Kidney glomerular epithelial cell (primary cell): ENCODE measurements around the gene CNIH3.
A peak's percentile ranks its signal among the peaks of the same experiment; 100 is the strongest.
"Not testable (repeated sequence)": the region's sequence is repeated elsewhere in the genome, so short reads cannot be mapped to it uniquely, and the experiment has no call there.

ENCODE experiments used
- DNase-seq: peaks from one replicate; lab custom pipeline; 2025; lab: John Stamatoyannopoulos, UW

The CNIH3 gene

GRCh38 chr1:224615861-224616755, at the start of gene CNIH3:
TSS of gene CNIH3 (plus strand) at chr1:224616317. CDS start at chr1:224617175, 858 bp downstream.
- peak; percentile 31 for DNase-seq

- DNase-seq = not testable (repeated sequence)
Measured at GRCh38 chr1:224566492-224566891, 49.6 kb upstream of the CNIH3 start.

- no peak for DNase-seq
Measured at GRCh38 chr1:224569276-224569675, 46.8 kb upstream of the CNIH3 start.

GRCh38 chr1:224571975-224572374, 44.1 kb upstream of the CNIH3 start:
- not testable (repeated sequence) for DNase-seq

- no peak for DNase-seq
Measured at GRCh38 chr1:224579526-224579925, 36.6 kb upstream of the CNIH3 start.

GRCh38 chr1:224580006-224580405, 36.1 kb upstream of the CNIH3 start:
- DNase-seq = no peak

- DNase-seq = no peak
Measured at GRCh38 chr1:224582041-224582440, 34.1 kb upstream of the CNIH3 start.

- DNase-seq = no peak
Measured at GRCh38 chr1:224583774-224584173, 32.3 kb upstream of the CNIH3 start.

GRCh38 chr1:224585051-224585450, 31.1 kb upstream of the CNIH3 start:
- no peak for DNase-seq

GRCh38 chr1:224587051-224587450, 29.1 kb upstream of the CNIH3 start:
- DNase-seq = no peak

GRCh38 chr1:224588515-224588914, 27.6 kb upstream of the CNIH3 start:
- no peak for DNase-seq

- DNase-seq = no peak
Measured at GRCh38 chr1:224589006-224589405, 27.1 kb upstream of the CNIH3 start.

- no peak for DNase-seq
Measured at GRCh38 chr1:224591326-224591725, 24.8 kb upstream of the CNIH3 start.

- DNase-seq = peak; percentile 87
Measured at GRCh38 chr1:224592636-224593582, 23.2 kb upstream of the CNIH3 start.

- no peak for DNase-seq
Measured at GRCh38 chr1:224594360-224594759, 21.8 kb upstream of the CNIH3 start.

GRCh38 chr1:224594851-224595250, 21.3 kb upstream of the CNIH3 start:
- no peak for DNase-seq

GRCh38 chr1:224605482-224606181, 10.5 kb upstream of the CNIH3 start:
- no peak for DNase-seq

GRCh38 chr1:224607188-224608148, 8.6 kb upstream of the CNIH3 start:
- DNase-seq = no peak

GRCh38 chr1:224609333-224609732, 6.8 kb upstream of the CNIH3 start:
- DNase-seq = no peak

GRCh38 chr1:224612246-224612645, 3.9 kb upstream of the CNIH3 start:
- no peak for DNase-seq

GRCh38 chr1:224613486-224613885, 2.6 kb upstream of the CNIH3 start:
- no peak for DNase-seq
